H1 (cell line): ENCODE data around the gene RESP18. TPM values are rescaled to one million over a fixed set of nuclear protein-coding genes. Genes with fewer than 3 reads are reported as not detected.

Experiments
- CTCF ChIA-PET: fragments of 300-600 bp; sonication (Branson Sonifier 250); formaldehyde crosslinking; loops from one replicate; lab custom pipeline; 2021; ENCODE audit not compliant: partially characterized antibody; lab: Charles Lee
- POLR2A ChIA-PET: fragments of 300-600 bp; sonication (Branson Sonifier 250); formaldehyde crosslinking; loops from one replicate; lab custom pipeline; 2021; ENCODE audit warnings: inconsistent platforms; ENCODE audit not compliant: partially characterized antibody; lab: Charles Lee
- DNase-seq, 2 experiments: peaks; one replicate each; pipeline versions ENCODE4 v3.0.0 to v3.0.0-alpha.2; 2010 to 2022; ENCODE audit warnings: low spot score in 2 of 2, low read depth in 1 of 2, mixed read lengths in 1 of 2
- FAIRE-seq: peaks from 2 replicates; lab custom pipeline; 2011; peaks lifted over from hg19 to GRCh38; lab: Jason Lieb, UNC
- H2AFZ ChIP-seq: 2 replicates; pipeline ENCODE4 v1.8.1; 2012; ENCODE audit warnings: low read length, inconsistent platforms
- H2AK5ac ChIP-seq: 2 replicates; pipeline ENCODE4 v1.6.1; 2013; ENCODE audit warnings: low read depth, low read length
- H2BK120ac ChIP-seq: replicated peaks from 2 replicates; pipeline ENCODE3; 2013; ENCODE audit warnings: low read depth, low read length, inconsistent platforms
- H2BK12ac ChIP-seq: 2 replicates; pipeline ENCODE4 v1.6.1; 2013; ENCODE audit warnings: low read depth, low read length
- H2BK15ac ChIP-seq: 2 replicates; pipeline ENCODE4 v1.6.1; 2013; ENCODE audit warnings: low read length
- H2BK20ac ChIP-seq: 2 replicates; pipeline ENCODE4 v1.6.1; 2013; ENCODE audit warnings: low read length
- H2BK5ac ChIP-seq: 2 replicates; pipeline ENCODE4 v1.6.1; 2013; ENCODE audit warnings: low read depth, low read length
- H3K14ac ChIP-seq: 2 replicates; pipeline ENCODE4 v1.6.1; 2013; ENCODE audit warnings: inconsistent platforms; ENCODE audit not compliant: insufficient read length
- H3K18ac ChIP-seq: 2 replicates; pipeline ENCODE4 v1.6.1; 2013; ENCODE audit warnings: low read length; ENCODE audit errors: extremely low read depth
- H3K23ac ChIP-seq: 2 replicates; pipeline ENCODE4 v1.6.1; 2013; ENCODE audit warnings: inconsistent platforms; ENCODE audit not compliant: insufficient read length
- H3K23me2 ChIP-seq: 2 replicates; pipeline ENCODE4 v1.6.1; 2013; ENCODE audit warnings: low read depth, low read length
- H3K27ac ChIP-seq: 2 replicates; pipeline ENCODE4 v1.6.1; 2011; ENCODE audit warnings: low read depth, low read length, inconsistent platforms
- H3K27me3 ChIP-seq, 4 experiments: replicated peaks in 1 of 4; 1 replicate in 1 of 4; 2 replicates in 3 of 4; pipeline versions ENCODE4 v1.6.1 to v1.8.1; 2011 to 2013; ENCODE audit warnings: low read length in 3 of 4, mild to moderate bottlenecking in 3 of 4, inconsistent platforms in 2 of 4, mixed read lengths in 2 of 4, moderate library complexity in 1 of 4; ENCODE audit not compliant: control insufficient read depth in 3 of 4, insufficient read depth in 3 of 4; ENCODE audit errors: extremely low read depth in 1 of 4
- H3K36me3 ChIP-seq, 4 experiments: 2 replicates each; pipeline versions ENCODE4 v1.6.1 to v1.8.1; 2011 to 2013; ENCODE audit warnings: mild to moderate bottlenecking in 4 of 4, low read length in 3 of 4, moderate library complexity in 2 of 4, control low read depth in 1 of 4, inconsistent platforms in 1 of 4; ENCODE audit not compliant: insufficient read depth in 4 of 4, control insufficient read depth in 2 of 4
- H3K4ac ChIP-seq: replicated peaks from 2 replicates; pipeline ENCODE3; 2013; ENCODE audit warnings: low read length, low read depth, mixed read lengths, inconsistent platforms; ENCODE audit not compliant: insufficient read length
- H3K4me1 ChIP-seq, 4 experiments: replicated peaks in 1 of 4; 1 replicate in 1 of 4; 2 replicates in 3 of 4; pipeline versions ENCODE4 v1.6.1 to v1.8.1; 2011 to 2013; ENCODE audit warnings: low read length in 3 of 4, inconsistent platforms in 2 of 4, mixed read lengths in 1 of 4; ENCODE audit not compliant: insufficient read depth in 4 of 4, control insufficient read depth in 3 of 4
- H3K4me2 ChIP-seq, 2 experiments: 2 replicates each; pipeline versions ENCODE4 v1.6.1 to v1.8.1; 2011 to 2013; ENCODE audit warnings: low read depth in 2 of 2, low read length in 2 of 2, control low read depth in 1 of 2, inconsistent platforms in 1 of 2, mild to moderate bottlenecking in 1 of 2; ENCODE audit not compliant: insufficient read depth in 1 of 2
- H3K4me3 ChIP-seq, 4 experiments: fragments of 200-600, 300-600 bp in 1 of 4; sonication (generic), shearing (Covaris generic), sonication (Bioruptor Twin) in 1 of 4; 2 replicates each; pipeline versions ENCODE4 v1.5.1 to v1.8.1; 2011 to 2016; ENCODE audit warnings: low read length in 4 of 4, low read depth in 3 of 4, control low read depth in 2 of 4, inconsistent platforms in 2 of 4, mild to moderate bottlenecking in 2 of 4, mixed read lengths in 1 of 4, moderate library complexity in 1 of 4; ENCODE audit not compliant: insufficient read depth in 2 of 4; ENCODE audit errors: extremely low read depth in 1 of 4
- H3K56ac ChIP-seq: replicated peaks from 2 replicates; pipeline ENCODE3; 2013; ENCODE audit warnings: low read depth, mild to moderate bottlenecking, mixed read lengths, low read length, inconsistent platforms; ENCODE audit not compliant: insufficient read length
- H3K79me1 ChIP-seq: 2 replicates; pipeline ENCODE4 v1.6.1; 2013; ENCODE audit warnings: low read depth, low read length, control low read depth
- H3K79me2 ChIP-seq, 2 experiments: 2 replicates each; pipeline versions ENCODE4 v1.6.1 to v1.8.1; 2012 to 2013; ENCODE audit warnings: low read length in 2 of 2, mild to moderate bottlenecking in 2 of 2, inconsistent platforms in 1 of 2; ENCODE audit not compliant: insufficient read depth in 2 of 2, control insufficient read depth in 1 of 2
- H3K9ac ChIP-seq, 4 experiments: replicated peaks in 1 of 4; 1 replicate in 1 of 4; 2 replicates in 3 of 4; pipeline versions ENCODE4 v1.6.1 to v1.8.1; 2011 to 2013; ENCODE audit warnings: low read depth in 3 of 4, low read length in 3 of 4, control low read depth in 2 of 4, mild to moderate bottlenecking in 2 of 4, moderate library complexity in 2 of 4, inconsistent platforms in 1 of 4; ENCODE audit errors: extremely low read depth in 1 of 4
- H3K9me3 ChIP-seq, 2 experiments: 2 replicates each; pipeline versions ENCODE4 v1.6.1 to v1.8.1; 2012 to 2013; ENCODE audit warnings: mild to moderate bottlenecking in 2 of 2, moderate library complexity in 2 of 2, control low read depth in 1 of 2, inconsistent platforms in 1 of 2, low read depth in 1 of 2, low read length in 1 of 2, mixed read lengths in 1 of 2; ENCODE audit not compliant: insufficient read depth in 2 of 2
- H4K20me1 ChIP-seq, 2 experiments: replicated peaks in 1 of 2; 2 replicates each; pipeline versions ENCODE3 to v1.8.1; 2011 to 2013; ENCODE audit warnings: inconsistent platforms in 2 of 2, low read length in 2 of 2, mild to moderate bottlenecking in 1 of 2; ENCODE audit not compliant: insufficient read depth in 2 of 2, control insufficient read depth in 1 of 2
- H4K5ac ChIP-seq: 2 replicates; pipeline ENCODE4 v1.6.1; 2013; ENCODE audit warnings: low read length, low read depth, mixed read lengths, inconsistent platforms; ENCODE audit not compliant: insufficient read length
- H4K8ac ChIP-seq: 2 replicates; pipeline ENCODE4 v1.8.0; 2013; ENCODE audit warnings: mild to moderate bottlenecking, moderate library complexity, low read length, inconsistent platforms; ENCODE audit not compliant: insufficient read depth; ENCODE audit errors: extremely low read depth
- H4K91ac ChIP-seq: replicated peaks from 2 replicates; pipeline ENCODE3; 2013; ENCODE audit warnings: low read length, mixed read lengths, inconsistent platforms; ENCODE audit not compliant: insufficient read length
- CBX5 ChIP-seq: fragments of 300-800, 300-1000 bp; sonication (generic); IDR thresholded peaks from 2 replicates; pipeline ENCODE4 v1.7.1; 2016; ENCODE audit warnings: antibody characterized with exemption, low read length, low read depth
- CEBPB ChIP-seq: IDR thresholded peaks from 2 replicates; pipeline ENCODE4 v1.6.1; 2012; ENCODE audit warnings: low read depth, low read length
- CREB1 ChIP-seq: IDR thresholded peaks from 2 replicates; pipeline ENCODE4 v1.6.1; 2012; ENCODE audit warnings: inconsistent platforms
- EP300 ChIP-seq, 2 experiments: IDR thresholded peaks; 1 replicate in 1 of 2; 2 replicates in 1 of 2; pipeline ENCODE4 v1.6.1; 2011 to 2012; ENCODE audit warnings: low read depth in 2 of 2, low read length in 2 of 2, mild to moderate bottlenecking in 2 of 2, borderline replicate concordance in 1 of 2, inconsistent platforms in 1 of 2, moderate library complexity in 1 of 2
- KDM1A ChIP-seq: fragments of 200-600, 300-600 bp; sonication (generic); IDR thresholded peaks from 2 replicates; pipeline ENCODE4 v1.7.1; 2016; ENCODE audit warnings: mild to moderate bottlenecking, low read length, borderline replicate concordance
- POU5F1 ChIP-seq: IDR thresholded peaks from 2 replicates; pipeline ENCODE4 v1.6.1; 2011; ENCODE audit warnings: low read depth, mild to moderate bottlenecking, low read length, moderate library complexity
- RFX5 ChIP-seq: IDR thresholded peaks from 2 replicates; pipeline ENCODE4 v1.6.1; 2011; ENCODE audit warnings: low read depth, low read length, improper control_type of control experiment, borderline replicate concordance
- TBP ChIP-seq: IDR thresholded peaks from 2 replicates; pipeline ENCODE4 v1.6.1; 2011; ENCODE audit warnings: low read depth, low read length, improper control_type of control experiment
- ZNF274 ChIP-seq: IDR thresholded peaks from 2 replicates; pipeline ENCODE4 v1.7.0; 2012; ENCODE audit warnings: low read length, borderline replicate concordance; ENCODE audit errors: extremely low read depth
- WGBS, 2 experiments: shearing (Covaris generic) in 1 of 2; methylation state at CpG; one replicate each; pipeline versions ENCODE4 v1.1.6 to v1.1.7; 2013 to 2015; ENCODE audit warnings: low lambda C conversion rate in 2 of 2, mixed read lengths in 2 of 2, inconsistent platforms in 1 of 2, low coverage in 1 of 2, missing lambda C conversion rate in 1 of 2; ENCODE audit not compliant: insufficient replicate concordance in 2 of 2, insufficient coverage in 1 of 2, insufficient read length in 1 of 2; ENCODE audit errors: extremely low coverage in 1 of 2, missing lambda C conversion rate in 1 of 2; 5-methylcytosine and 5-hydroxymethylcytosine counted together
- polyA plus RNA-seq, 7 experiments: library from polyadenylated mRNA; depleted of rRNA in 3 of 7; stranded (reverse) in 5 of 7; unstranded in 2 of 7; fragments of >200 nt in 5 of 7; fragments of 200-250 nt in 2 of 7; gene quantifications; 1 replicate in 5 of 7; 2 replicates in 1 of 7; 4 replicates in 1 of 7; pipeline versions ENCODE4 v1.2.1 to v1.2.3, GENCODE V29; 2011 to 2013; ENCODE audit warnings: missing spikeins in 2 of 7, mixed read lengths in 2 of 7
- total RNA-seq: library from RNA; stranded (reverse); fragmentation: NEBNext Ultra II Directional; extraction: Animal tissue kit (Norgen Biotek cat#: 25700); gene quantifications from 2 replicates; pipeline ENCODE4 v1.2.1, GENCODE V29; 2021

Gene RESP18
- total and polyA plus RNA-seq, 2 of the 8 experiments (the other 6 are each of a cell fraction or from before 2014, with no cell fraction given) = not detected

DNA sequence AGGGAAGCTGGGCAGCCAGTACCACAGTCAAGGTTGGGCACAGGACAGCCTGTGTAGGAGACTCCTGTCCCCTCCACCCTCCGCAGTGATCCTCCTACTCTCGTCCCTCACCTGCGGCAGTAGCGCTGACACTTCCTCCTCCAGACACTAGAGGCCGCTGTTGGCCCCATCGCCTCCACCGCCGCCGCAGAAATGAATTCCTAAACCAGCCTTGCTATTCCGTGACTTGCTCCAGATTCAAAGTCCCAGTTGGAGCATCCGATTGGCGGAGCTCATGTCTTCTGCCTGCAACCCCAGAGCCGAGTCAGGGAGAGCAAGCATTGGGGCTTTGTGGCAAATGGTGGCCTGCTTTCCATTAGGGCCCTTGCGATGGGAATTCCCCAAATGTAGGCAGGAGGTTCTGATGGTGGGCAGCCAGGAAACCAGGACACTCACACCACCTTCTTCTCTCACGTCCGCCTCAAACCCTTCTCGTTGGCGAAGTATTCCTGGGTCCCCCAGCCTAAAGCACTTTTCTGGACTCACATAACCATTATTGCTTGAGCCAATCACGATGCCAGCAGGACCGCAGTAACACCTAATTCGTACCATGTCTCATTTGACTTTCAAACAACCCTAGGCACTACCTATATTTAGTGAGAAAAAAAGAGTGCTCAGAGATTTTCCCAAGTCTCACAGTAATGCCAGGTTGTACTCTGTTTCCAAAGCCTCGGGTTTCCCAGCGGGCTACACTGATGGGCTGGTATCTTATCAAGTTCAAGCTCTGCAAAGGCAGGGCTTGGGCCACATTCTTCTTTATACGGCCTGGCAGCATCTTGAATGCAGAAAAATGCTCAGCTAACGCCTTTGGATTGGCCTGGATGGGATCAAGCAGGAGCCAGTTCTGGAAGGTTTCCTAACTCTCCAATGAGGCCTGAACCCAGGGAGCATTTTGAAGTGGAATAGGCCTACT lies 54.6 kb downstream of the RESP18 start:
- Histone ChIP-seq H2BK5ac (no peak overlapping the region; the same call in 1 of the 2 replicates), H3K4me1 (peaks cover 9 to 23% (median 14%) of the 10 kb centered on the region in 4 experiments), H3K36me3 (peaks cover 0 to 4% (median under 1%) of the 10 kb centered on the region in 4 experiments; a peak in 2 of 8 replicates), H3K4ac (no peak overlapping the region), H3K56ac (no peak overlapping the region), H4K5ac (no peak overlapping the region), H3K4me3 (peak overlapping the region in 3 of 4 experiments; percentile 3 to 75 (median 18); a peak in 3 of 8 replicates), H3K14ac (no peak overlapping the region), H3K27me3 (no peaks in the 10 kb centered on the region; a peak in 1 of 7 replicates), H3K18ac (no peak overlapping the region; the same call in 1 of the 2 replicates), H3K27ac (peak overlapping the region; percentile 10; the same call in 1 of the 2 replicates), H4K8ac (no peak overlapping the region), H3K4me2 (peak overlapping the region; percentile 72 to 73), H2BK15ac (peak overlapping the region; percentile 31), H4K20me1 (no peaks in the 10 kb centered on the region), H3K9ac (0 out of 7 replicates have a peak overlapping the region, but pooled peaks of 1 of the 4 experiments have one; percentile 6), H3K23me2 (peaks cover 8% of the 10 kb centered on the region; the same call in 1 of the 2 replicates), H2BK20ac (no peak overlapping the region; the same call in 1 of the 2 replicates), H3K79me2 (no peaks in the 10 kb centered on the region), H2AFZ (peak overlapping the region; percentile 81), H3K79me1 (no peaks in the 10 kb centered on the region; the same call in 1 of the 2 replicates), H4K91ac (no peak overlapping the region), H3K23ac (no peak overlapping the region), H2AK5ac (no peak overlapping the region; the same call in 1 of the 2 replicates), H2BK12ac (peak overlapping the region; percentile 56; the same call in 1 of the 2 replicates), H3K9me3 (no peaks in the 10 kb centered on the region), H2BK120ac (no peak overlapping the region)
- peak in 1 of 2 experiments; percentile 94 for DNase-seq
- ChIA-PET CTCF (interaction anchor here (0.6 to 12.1 kb wide), 30 partner anchors 8 to 1521 kb away, joined by 3 to 220 read pairs (median 4); partner anchors contain the start of genes ABCB6, GLB1L, STK16 and TUBA4A), POLR2A (interaction anchor here (0.6 to 4.5 kb wide), 10 partner anchors 9 to 109 kb away, joined by 3 to 33 read pairs (median 4); partner anchors contain the start of genes ATG9A, GLB1L, PTPRN and STK16)
- peak; percentile 50 for FAIRE-seq
- WGBS, 2 experiments = 38% methylated on average over 25 of the region's 25 CpGs; no CpG with 5 or more reads in 1 of the 2 experiments
- no peak for TF ChIP-seq KDM1A
- 0 out of 2 replicates have a peak, but pooled peaks have one; percentile 49 for TF ChIP-seq CREB1
- TF ChIP-seq POU5F1 = no peak
- peak; percentile 59; the same call in 1 of the 2 replicates for TF ChIP-seq TBP
- no peak for TF ChIP-seq ZNF274
- TF ChIP-seq CEBPB = no peak
- peak in 1 of 2 experiments; percentile 75; a peak in 1 of 3 replicates for TF ChIP-seq EP300 (IDR thresholded peaks at IDR 0.05; ENCODE audit: borderline replicate concordance in 1 of 2, low read depth in 2 of 2, low read length in 2 of 2)
- no peak for TF ChIP-seq RFX5
- TF ChIP-seq CBX5 = no peak
